ENCODE results near the gene PSMD14. TPM values are rescaled to one million over a fixed set of nuclear protein-coding genes. Genes with fewer than 3 reads are reported as not detected.

PSMD14 gene
- total RNA-seq, 1 donor from 2014 or later: 70.6 TPM

DNA sequence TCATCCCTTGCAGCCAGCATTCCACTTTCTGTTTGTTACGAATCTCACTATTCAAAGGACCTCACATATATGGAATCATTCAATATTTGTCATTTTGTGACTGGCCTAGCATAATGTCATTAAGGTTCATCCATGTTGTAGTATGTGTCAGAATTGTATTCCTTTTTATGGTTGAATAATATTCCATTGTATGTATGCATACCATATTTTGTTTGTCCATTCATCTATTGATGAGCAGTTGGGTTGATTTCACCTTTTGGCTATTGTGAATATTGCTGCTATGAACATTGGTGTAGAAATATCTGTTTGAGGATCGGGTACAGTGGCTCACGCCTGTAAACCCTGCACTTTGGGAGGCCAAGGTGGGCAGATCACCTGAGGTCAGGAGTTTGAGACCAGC is 35.0 kb downstream of the PSMD14 start:
- TF ChIP-seq, protein P1, sequence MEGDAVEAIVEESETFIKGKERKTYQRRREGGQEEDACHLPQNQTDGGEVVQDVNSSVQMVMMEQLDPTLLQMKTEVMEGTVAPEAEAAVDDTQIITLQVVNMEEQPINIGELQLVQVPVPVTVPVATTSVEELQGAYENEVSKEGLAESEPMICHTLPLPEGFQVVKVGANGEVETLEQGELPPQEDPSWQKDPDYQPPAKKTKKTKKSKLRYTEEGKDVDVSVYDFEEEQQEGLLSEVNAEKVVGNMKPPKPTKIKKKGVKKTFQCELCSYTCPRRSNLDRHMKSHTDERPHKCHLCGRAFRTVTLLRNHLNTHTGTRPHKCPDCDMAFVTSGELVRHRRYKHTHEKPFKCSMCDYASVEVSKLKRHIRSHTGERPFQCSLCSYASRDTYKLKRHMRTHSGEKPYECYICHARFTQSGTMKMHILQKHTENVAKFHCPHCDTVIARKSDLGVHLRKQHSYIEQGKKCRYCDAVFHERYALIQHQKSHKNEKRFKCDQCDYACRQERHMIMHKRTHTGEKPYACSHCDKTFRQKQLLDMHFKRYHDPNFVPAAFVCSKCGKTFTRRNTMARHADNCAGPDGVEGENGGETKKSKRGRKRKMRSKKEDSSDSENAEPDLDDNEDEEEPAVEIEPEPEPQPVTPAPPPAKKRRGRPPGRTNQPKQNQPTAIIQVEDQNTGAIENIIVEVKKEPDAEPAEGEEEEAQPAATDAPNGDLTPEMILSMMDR (IDR thresholded peaks at IDR 0.05; ENCODE audit: partially characterized antibody, unreplicated experiment): no peak
- H3K27me3 Mint-ChIP-seq (ENCODE audit: unreplicated experiment): peaks cover 2% of the 10 kb centered on the region
- DNase-seq: no peak
- no peak overlapping the region for H3K27ac Mint-ChIP-seq (ENCODE audit: unreplicated experiment)
- H3K4me3 Mint-ChIP-seq (ENCODE audit: unreplicated experiment): no peak overlapping the region
- peaks cover 5% of the 10 kb centered on the region for H3K36me3 Mint-ChIP-seq (ENCODE audit: unreplicated experiment)
- H3K4me1 Mint-ChIP-seq (ENCODE audit: low read depth, unreplicated experiment): peaks cover 22% of the 10 kb centered on the region
- peaks cover 3% of the 10 kb centered on the region for H3K9me3 Mint-ChIP-seq (ENCODE audit: unreplicated experiment)

DNA sequence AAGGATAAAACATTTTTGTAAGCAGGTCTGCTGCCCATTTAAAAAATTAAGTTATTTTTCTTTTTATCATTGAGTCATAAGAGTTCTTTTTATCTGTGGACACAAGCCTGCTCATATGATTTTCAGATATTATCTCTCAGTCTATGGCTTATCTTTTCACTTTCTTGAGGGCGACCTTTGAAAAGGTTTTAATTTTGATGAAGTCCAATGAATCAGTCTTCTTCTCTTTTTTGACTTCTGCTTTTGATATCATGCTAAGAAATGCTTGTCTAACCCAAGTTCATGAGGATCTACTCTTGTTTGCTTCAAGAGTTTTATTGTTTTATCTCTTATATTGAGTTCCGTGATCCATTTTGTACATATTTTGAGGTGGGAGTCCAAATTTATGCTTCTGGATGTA is 36.5 kb downstream of the PSMD14 start:
- Mint-ChIP-seq H3K27me3 (ENCODE audit: unreplicated experiment) (peaks cover 2% of the 10 kb centered on the region), H3K9me3 (ENCODE audit: unreplicated experiment) (peaks cover 3% of the 10 kb centered on the region), H3K4me3 (ENCODE audit: unreplicated experiment) (no peak overlapping the region), H3K4me1 (ENCODE audit: low read depth, unreplicated experiment) (peaks cover 25% of the 10 kb centered on the region), H3K27ac (ENCODE audit: unreplicated experiment) (no peak overlapping the region), H3K36me3 (ENCODE audit: unreplicated experiment) (peaks cover 5% of the 10 kb centered on the region)
- TF ChIP-seq, protein P1 (IDR thresholded peaks at IDR 0.05; ENCODE audit: partially characterized antibody, unreplicated experiment): no peak
- DNase-seq: no peak

DNA sequence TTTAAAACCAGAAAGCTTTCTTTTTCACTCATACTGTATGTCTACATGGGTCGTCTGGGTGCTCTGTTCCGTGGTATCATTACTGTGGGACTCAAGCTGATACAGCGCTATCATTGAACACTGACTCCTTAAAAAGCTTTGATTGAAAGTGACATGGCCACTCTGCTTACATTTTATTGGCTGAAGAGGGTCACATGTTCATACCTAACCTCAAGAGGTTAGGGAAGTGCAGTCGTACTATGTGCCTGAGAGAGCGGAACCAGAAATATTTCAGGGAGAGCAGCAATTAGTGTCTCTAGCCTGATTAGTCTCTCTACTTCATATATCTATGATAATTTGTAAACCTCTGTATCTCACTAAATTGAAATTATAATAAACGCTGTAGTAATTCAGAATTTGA is 43.5 kb downstream of the PSMD14 start:
- DNase-seq: no peak
- Mint-ChIP-seq H3K27ac (ENCODE audit: unreplicated experiment) (no peak overlapping the region), H3K9me3 (ENCODE audit: unreplicated experiment) (no peaks in the 10 kb centered on the region), H3K36me3 (ENCODE audit: unreplicated experiment) (no peaks in the 10 kb centered on the region), H3K4me1 (ENCODE audit: low read depth, unreplicated experiment) (peaks cover 36% of the 10 kb centered on the region), H3K4me3 (ENCODE audit: unreplicated experiment) (no peak overlapping the region), H3K27me3 (ENCODE audit: unreplicated experiment) (peaks cover 2% of the 10 kb centered on the region)
- TF ChIP-seq, protein P1 (IDR thresholded peaks at IDR 0.05; ENCODE audit: partially characterized antibody, unreplicated experiment): no peak

DNA sequence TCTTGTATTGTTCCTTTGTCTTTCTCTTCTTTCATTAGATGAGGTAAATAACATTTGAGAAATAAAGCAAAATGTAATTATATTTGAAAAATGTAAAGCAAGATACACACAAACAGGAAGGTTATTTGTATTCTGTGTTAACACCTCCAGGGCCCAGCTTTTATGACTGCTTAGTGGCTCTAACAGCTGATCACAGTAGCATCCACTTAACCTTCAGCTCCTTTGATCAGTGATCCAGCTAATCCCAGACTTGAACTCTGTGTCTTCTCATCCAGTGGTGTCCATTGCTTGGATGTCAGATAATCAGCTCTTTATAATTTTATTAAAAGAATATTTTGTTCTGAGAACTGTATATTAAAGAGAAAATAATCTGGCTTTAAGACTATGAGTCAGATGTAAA is 44.5 kb downstream of the PSMD14 start:
- DNase-seq: no peak
- TF ChIP-seq, protein P1 (IDR thresholded peaks at IDR 0.05; ENCODE audit: partially characterized antibody, unreplicated experiment): no peak
- H3K4me3 Mint-ChIP-seq (ENCODE audit: unreplicated experiment): no peak overlapping the region
- no peaks in the 10 kb centered on the region for H3K36me3 Mint-ChIP-seq (ENCODE audit: unreplicated experiment)
- no peaks in the 10 kb centered on the region for H3K9me3 Mint-ChIP-seq (ENCODE audit: unreplicated experiment)
- no peak overlapping the region for H3K27ac Mint-ChIP-seq (ENCODE audit: unreplicated experiment)
- H3K27me3 Mint-ChIP-seq (ENCODE audit: unreplicated experiment): no peaks in the 10 kb centered on the region
- peaks cover 28% of the 10 kb centered on the region for H3K4me1 Mint-ChIP-seq (ENCODE audit: low read depth, unreplicated experiment)

DNA sequence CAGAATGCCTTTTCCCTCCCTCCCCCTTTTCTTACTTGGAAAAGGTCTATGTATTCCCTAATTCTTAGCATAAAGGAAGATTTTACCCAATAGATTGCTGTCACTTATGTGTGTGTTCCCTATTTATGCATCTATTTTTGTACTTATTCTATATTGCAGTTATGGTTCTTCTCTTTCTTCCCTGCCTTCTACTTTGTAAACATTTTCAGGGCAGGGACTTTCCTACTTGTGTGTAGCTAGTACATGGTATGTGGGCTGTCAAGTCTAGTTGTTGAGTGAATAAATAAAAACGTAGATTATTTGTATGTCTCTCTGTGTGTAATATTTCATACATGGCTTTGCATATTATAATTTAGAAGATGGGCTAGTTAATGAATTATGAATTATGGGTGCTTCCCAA is 45.3 kb downstream of the PSMD14 start:
- DNase-seq: no peak
- H3K4me1 Mint-ChIP-seq (ENCODE audit: low read depth, unreplicated experiment): peaks cover 25% of the 10 kb centered on the region
- no peak overlapping the region for H3K4me3 Mint-ChIP-seq (ENCODE audit: unreplicated experiment)
- no peaks in the 10 kb centered on the region for H3K36me3 Mint-ChIP-seq (ENCODE audit: unreplicated experiment)
- no peak overlapping the region for H3K27ac Mint-ChIP-seq (ENCODE audit: unreplicated experiment)
- no peaks in the 10 kb centered on the region for H3K27me3 Mint-ChIP-seq (ENCODE audit: unreplicated experiment)
- H3K9me3 Mint-ChIP-seq (ENCODE audit: unreplicated experiment): no peaks in the 10 kb centered on the region
- TF ChIP-seq, protein P1 (IDR thresholded peaks at IDR 0.05; ENCODE audit: partially characterized antibody, unreplicated experiment): no peak

Data from glutamatergic neuron (in vitro differentiated cells).